Omental fat pad (tissue), 4 donors: ENCODE data around the gene CT83. TPM values are rescaled to one million over a fixed set of nuclear protein-coding genes. Genes with fewer than 3 reads are reported as not detected.

Source experiments
- ATAC-seq: fragments of 150-250 bp; one replicate; pipeline ENCODE4 v1.9.1; 2016; ENCODE audit warnings: mild to moderate bottlenecking, moderate library complexity; ENCODE audit not compliant: low FRiP score
- DNase-seq: peaks from one replicate; pipeline ENCODE4 v3.0.0-alpha.2; 2019; ENCODE audit warnings: low spot score
- total RNA-seq, 4 donors: library from RNA; depleted of rRNA; stranded (reverse); fragments of >200 nt; gene quantifications; one replicate each; pipeline ENCODE4 v1.1.0, GENCODE V29; 2016
- TF ChIP-seq, protein P1 (sequence below), 3 donors: fragments of 450-650 bp; IDR thresholded peaks; one replicate each; pipeline ENCODE4 v1.5.1; 2016 to 2017; ENCODE audit warnings: antibody characterized with exemption in 3 of 3, mild to moderate bottlenecking in 3 of 3, moderate library complexity in 2 of 3

CT83 gene, protein sequence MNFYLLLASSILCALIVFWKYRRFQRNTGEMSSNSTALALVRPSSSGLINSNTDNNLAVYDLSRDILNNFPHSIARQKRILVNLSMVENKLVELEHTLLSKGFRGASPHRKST
- total RNA-seq, result not detected

DNA sequence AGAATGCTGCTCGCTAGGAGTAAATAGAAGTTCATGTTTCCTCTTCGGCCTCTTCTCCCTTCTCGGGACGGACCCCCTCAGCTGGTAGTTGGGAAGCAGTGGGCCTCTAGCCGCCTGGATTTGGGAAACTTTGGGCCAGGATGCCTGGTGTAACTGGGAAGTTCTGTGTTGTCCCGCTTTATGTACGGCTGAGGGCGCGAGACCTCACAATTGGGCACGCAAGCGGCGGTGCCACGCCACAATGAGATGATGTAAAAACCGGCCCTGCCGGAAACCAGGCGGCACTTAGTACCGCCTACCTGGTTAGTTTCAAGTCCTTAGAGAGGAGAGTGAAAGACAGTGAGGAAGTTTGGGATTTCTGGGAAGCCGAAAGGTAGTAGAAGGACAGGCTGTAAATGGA is at the start of gene CT83:
Gene CT83 (minus strand): TSS at position 155 of the 400 bp plus-strand sequence. CDS start 120 bp downstream, at position 35.
- TF ChIP-seq, protein P1, sequence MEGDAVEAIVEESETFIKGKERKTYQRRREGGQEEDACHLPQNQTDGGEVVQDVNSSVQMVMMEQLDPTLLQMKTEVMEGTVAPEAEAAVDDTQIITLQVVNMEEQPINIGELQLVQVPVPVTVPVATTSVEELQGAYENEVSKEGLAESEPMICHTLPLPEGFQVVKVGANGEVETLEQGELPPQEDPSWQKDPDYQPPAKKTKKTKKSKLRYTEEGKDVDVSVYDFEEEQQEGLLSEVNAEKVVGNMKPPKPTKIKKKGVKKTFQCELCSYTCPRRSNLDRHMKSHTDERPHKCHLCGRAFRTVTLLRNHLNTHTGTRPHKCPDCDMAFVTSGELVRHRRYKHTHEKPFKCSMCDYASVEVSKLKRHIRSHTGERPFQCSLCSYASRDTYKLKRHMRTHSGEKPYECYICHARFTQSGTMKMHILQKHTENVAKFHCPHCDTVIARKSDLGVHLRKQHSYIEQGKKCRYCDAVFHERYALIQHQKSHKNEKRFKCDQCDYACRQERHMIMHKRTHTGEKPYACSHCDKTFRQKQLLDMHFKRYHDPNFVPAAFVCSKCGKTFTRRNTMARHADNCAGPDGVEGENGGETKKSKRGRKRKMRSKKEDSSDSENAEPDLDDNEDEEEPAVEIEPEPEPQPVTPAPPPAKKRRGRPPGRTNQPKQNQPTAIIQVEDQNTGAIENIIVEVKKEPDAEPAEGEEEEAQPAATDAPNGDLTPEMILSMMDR (IDR thresholded peaks at IDR 0.05), result no peak
- no peak for ATAC-seq
- DNase-seq, result no peak

DNA sequence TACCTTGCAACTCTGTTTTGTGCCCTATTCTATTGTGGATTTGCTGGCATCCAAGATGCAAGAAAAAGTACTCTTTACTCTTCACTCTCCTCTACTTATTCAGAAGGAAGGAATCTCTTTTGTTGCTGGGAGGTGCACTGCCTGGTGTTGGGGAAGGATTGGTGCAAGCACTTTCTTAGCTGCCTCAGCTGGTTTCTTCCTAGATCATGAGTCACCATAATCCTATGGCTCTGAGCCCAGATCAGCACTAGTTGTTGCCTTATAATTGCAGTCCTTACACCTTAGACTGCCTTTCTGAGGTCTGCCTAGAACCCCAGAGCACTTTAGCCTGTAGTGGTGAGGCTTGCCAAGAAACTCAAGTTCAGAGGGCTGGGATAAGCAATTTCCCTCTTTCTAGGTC is 37.0 kb upstream of the CT83 start:
- DNase-seq, result no peak
- ATAC-seq, result no peak
- TF ChIP-seq, protein P1 (IDR thresholded peaks at IDR 0.05), result no peak

DNA sequence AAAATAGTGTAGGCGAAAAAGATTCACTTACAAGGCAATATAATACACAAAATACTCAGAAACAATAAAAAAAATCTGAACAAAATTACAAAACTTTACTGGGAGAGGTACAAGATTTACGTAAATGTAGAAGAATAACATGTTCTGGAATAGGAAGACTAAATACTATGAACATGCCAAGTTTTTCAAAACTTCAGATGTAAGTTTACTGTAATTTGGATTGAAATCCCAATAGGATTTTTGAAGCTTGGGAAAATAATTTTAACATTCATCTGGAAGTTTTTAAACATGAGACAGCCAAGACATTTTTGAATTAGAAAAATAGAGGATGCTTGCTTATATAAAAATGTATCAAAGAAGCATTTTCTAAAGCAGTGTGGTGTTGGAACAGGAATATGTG is 30.5 kb upstream of the CT83 start:
- TF ChIP-seq, protein P1 (IDR thresholded peaks at IDR 0.05), result no peak
- DNase-seq (no peak), ATAC-seq (no peak)

DNA sequence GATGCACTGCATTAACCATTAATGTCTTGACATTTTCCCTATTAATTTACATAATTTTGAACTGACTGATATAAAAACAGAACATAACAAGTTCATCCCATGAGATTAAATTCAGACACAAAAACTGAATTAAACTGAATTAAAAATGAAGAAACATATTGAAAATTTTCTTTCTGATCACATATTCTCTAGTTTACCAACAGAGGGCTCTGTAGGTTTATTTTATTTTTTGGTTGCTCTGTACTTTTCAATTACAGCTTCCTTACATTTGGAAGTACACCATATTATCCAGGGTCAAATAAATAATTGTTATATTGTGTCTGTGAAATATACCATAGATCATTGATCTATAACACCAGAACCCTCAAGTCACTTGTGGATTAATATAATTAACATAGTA is 27.3 kb upstream of the CT83 start:
- ATAC-seq, result no peak
- TF ChIP-seq, protein P1 (IDR thresholded peaks at IDR 0.05), result no peak
- DNase-seq, result no peak

DNA sequence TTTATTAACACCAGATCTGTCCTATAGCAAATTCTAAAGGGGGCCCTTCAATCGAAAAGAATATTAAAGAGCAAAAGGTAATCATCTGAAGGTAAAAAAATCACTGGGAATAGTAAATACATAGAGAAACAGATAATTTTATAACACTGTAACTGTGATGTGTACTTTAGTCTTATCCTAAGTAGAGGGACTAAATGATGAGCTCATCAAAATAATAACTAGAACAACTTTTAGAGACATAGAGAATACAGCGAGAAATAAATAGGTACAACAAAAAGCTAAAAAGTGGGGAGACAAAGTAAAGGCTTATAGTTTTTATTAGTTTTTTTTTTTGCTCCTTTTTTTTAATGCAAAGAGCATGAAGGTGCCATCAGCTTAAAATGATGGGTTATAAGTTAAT is 17.3 kb upstream of the CT83 start:
- ATAC-seq (no peak), DNase-seq (no peak)
- TF ChIP-seq, protein P1 (IDR thresholded peaks at IDR 0.05), result no peak

DNA sequence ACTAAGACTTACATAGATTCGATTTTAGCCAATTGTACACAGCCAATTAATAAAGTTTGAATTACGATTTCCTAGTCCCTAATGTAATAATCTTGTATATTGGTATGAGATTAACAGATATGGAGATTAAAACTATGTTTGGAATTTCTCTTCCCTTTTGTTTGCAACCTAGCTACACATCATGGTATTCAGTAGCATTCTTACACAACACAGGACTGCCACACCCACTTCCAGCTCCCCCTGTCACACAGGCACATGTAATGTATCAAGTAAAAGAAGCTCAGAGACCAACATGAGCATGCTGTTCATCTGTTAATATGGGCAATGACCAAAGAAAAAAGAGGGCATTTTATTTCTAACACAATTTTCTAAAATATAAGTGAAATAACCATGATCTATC is 13.6 kb downstream of the CT83 start:
- no peak for ATAC-seq
- DNase-seq, result no peak
- TF ChIP-seq, protein P1 (IDR thresholded peaks at IDR 0.05), result no peak

DNA sequence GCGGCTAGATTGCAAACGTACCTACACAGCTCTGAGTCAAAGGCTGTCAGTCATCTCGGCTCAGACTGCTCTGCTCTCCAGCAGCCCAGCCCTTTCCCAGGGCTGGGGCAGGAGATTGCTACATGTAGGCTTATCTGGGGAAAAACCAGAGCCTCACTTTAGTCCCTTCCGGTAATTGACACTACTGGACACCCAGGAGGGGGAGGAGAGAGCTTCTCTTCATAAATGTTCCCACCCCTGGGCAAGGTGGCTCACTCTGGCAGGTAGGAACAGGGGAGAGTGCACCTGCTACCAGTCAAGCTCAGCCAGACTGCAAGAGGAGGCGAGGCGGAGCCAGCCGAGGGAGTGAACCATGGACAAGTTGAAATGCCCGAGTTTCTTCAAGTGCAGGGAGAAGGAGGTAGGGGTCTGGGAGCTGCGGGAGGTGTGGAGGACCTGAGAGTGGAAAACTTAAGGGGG is 26.4 kb downstream of the CT83 start, which contains the start of gene SLC6A14:
Gene SLC6A14 (plus strand): TSS at position 249 of the 459 bp plus-strand sequence. CDS start 104 bp downstream, at position 353.
- TF ChIP-seq, protein P1 (IDR thresholded peaks at IDR 0.05), result no peak
- no peak for DNase-seq
- ATAC-seq, result no peak
